SW480 (cell line): ENCODE results near the gene CYP24A1.

Source experiments
- DNase-seq: peaks from one replicate; pipeline ENCODE4 v3.0.0-alpha.2; 2016; ENCODE audit warnings: low spot score

Gene CYP24A1

GRCh38 chr20:54173653-54174456, at the start of gene CYP24A1:
CYP24A1 (minus strand) TSS chr20:54173986; CDS start chr20:54173579, 407 bp downstream.
- peak; percentile 59 for DNase-seq

GRCh38 chr20:54223285-54223684, 49.5 kb upstream of the CYP24A1 start:
- no peak for DNase-seq

- no peak for DNase-seq
These were observed 48.5 kb upstream of the CYP24A1 start for GRCh38 chr20:54221996-54222890.

DNA sequence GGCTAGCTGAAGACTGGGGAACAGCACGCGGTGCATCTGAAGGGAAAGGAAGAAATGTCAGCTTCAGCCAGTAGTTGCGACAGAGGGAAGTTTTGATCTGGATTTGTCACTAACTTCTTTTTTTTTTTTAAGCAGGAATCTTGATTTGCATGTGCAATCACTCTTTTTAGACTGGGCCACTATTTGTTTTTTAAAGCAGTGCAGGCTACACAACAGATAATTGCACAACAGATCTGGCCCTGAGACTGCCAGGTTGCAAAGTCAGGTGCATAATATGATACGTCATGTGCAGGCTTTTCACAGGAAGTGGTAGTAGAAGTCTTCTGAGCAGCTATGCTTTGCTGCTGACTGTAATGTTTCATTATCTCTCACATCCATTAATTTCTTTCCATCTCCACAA, 47.6 kb upstream of the CYP24A1 start:
- DNase-seq, result no peak

DNA sequence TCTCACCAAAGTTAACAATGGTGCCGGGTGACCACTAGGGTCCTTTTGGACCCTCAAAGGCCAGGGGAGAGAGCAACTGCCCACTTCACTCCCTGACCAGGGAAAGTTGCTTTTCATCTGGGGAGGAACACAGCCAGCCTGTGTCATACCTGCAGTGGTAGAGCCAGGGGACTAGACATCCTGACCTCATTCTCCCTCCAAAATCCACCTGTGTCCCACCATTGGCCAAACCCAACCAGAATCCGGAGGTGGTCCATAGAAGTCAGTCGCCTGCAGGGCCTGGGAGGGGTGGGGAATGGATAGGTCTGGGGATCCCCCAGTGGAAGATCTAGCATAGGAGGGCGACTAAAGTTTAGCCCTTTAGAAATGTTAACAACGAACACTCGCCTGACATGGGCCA, 46.9 kb upstream of the CYP24A1 start:
- DNase-seq, result no peak

DNA sequence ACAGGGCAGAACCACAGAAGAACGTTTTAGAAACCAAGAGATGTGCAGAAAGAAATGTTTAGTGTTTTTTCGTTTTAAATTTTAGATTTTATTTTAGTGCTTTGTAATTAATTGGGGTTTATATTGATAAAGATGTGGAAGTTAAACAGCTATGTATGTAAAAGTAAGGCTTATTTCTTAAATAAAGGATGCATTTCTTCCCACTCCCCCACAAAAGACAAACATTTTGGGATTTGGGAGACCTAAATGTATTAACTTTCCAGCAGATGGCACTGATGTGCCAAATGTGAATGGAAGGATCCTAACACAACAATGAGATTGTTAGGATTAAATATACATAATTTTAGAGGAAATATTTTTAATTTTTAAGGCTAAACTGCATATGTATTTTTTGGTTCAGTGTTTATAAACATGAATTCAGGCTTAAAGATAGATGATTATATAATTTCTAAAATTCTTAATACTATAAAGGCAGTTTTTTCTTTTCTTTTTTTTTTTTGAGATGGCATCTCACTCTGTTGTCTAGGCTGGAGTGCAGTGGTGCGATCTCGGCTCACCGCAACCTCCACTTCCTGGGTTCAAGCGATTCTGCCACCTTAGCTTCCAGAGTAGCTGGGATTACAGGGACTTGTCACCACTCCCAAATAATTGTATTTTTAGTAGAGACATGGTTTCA, 46.1 kb upstream of the CYP24A1 start:
- DNase-seq, result peak; percentile 40

- no peak for DNase-seq
These were observed 44.7 kb upstream of the CYP24A1 start for GRCh38 chr20:54218470-54218869.

DNA sequence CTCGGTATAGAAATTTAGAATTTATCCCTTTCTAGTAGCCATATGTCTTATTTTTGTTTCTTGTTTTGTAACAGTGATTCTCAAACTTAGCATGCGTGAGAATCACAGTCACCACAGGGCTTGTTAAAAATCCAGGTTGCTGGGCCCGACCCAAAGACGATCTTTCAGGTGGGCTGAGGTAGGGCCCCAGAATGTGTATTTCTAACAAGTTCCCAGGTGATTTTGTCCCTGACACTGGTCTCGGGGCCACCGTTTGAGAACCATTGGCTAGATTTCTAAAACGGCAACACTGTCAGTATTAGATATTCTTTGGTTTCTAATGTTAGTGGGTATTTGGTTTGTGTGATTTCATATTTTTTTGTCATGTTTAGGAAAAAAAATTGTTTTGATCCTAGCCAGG, 44.0 kb upstream of the CYP24A1 start:
- no peak for DNase-seq

- no peak for DNase-seq
These were observed 41.5 kb upstream of the CYP24A1 start for GRCh38 chr20:54215157-54215789.

GRCh38 chr20:54214566-54214965, 40.8 kb upstream of the CYP24A1 start:
- no peak for DNase-seq

GRCh38 chr20:54212871-54213270, 39.1 kb upstream of the CYP24A1 start:
- DNase-seq, result no peak

DNA sequence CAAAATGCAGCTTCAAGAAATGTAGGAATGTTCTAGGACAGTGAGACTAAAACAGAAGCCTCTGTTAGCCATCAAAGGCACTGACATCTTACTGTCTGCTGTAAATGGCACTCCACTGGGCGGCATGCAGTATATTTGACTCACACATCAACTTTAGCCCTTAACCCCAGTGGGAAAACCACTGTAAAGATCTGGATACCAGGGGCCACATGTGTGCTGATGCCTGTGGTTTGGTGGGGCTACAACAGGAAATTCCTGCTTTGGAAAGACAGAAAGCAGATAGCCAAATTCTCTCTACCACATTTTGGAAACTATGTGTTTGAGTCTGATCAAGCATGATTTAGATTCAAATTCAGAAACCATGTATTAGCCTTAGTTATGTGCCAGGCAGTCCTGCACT, 38.4 kb upstream of the CYP24A1 start:
- DNase-seq, result no peak

DNA sequence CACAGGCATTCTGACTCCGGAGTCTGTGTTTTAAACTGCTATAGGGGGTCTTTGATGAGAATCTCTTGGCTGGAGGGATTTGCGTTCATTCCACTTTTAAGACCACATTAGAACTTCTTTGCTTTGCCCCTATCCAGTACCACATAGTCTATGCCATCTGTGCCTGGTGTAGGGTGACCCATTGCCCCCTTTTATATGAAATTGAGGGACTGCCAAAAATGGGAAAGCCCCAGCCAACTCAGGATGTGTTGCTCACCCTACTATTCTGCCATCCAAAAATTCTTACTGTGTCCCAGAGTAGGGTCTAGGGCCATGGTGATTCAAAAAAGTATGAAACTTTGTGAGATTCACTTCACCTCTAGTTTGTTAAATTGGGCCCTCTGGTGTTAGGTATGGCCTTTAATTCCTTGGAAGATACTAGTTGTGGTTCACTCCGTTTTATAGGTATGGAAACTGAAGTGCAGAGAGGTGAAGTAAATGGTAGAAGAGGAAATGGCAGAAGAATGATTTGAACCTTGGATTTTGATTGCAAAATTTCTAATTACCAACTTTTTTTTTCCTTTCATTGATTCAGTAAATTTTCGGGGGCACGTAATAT, 35.5 kb upstream of the CYP24A1 start:
- no peak for DNase-seq

- peak; percentile 62 for DNase-seq
These were observed 34.9 kb upstream of the CYP24A1 start for GRCh38 chr20:54208548-54209176.

GRCh38 chr20:54207743-54208547, 34.2 kb upstream of the CYP24A1 start, which contains the start of gene PFDN4:
PFDN4 (plus strand) TSS chr20:54208087; CDS start chr20:54208101, 14 bp downstream.
- peak; percentile 95 for DNase-seq

DNA sequence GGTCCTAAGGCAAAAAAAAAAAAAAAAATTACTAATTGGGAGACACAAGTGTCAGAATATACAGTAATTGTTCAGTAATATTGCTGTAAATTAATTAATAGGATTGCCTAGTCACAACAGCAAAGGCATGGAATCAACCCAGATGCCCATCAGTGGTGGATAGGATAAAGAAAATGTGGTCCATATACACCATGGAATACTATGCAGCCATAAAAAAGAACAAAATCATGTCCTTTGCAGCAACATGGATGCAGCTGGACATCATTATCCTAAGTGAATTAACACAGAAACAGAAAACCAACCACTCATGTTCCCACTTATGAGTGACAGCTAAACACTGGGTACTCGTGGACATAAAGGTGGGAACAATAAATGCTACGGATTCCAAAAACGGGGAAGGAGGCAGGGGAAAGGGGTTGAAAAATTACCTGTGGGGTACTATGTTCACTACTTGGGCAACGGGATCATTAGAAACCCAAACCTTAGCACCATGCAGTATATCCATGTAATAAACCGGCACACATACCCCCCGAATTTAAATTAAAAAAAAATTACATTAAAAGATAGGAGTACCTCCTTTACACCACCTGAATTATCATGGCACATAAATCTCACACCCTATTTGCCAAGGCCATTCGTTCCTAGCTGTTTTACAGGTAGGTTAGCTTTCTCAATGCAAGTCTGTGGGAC, 33.4 kb upstream of the CYP24A1 start:
- DNase-seq, result no peak

GRCh38 chr20:54205450-54205849, 31.7 kb upstream of the CYP24A1 start:
- no peak for DNase-seq

DNA sequence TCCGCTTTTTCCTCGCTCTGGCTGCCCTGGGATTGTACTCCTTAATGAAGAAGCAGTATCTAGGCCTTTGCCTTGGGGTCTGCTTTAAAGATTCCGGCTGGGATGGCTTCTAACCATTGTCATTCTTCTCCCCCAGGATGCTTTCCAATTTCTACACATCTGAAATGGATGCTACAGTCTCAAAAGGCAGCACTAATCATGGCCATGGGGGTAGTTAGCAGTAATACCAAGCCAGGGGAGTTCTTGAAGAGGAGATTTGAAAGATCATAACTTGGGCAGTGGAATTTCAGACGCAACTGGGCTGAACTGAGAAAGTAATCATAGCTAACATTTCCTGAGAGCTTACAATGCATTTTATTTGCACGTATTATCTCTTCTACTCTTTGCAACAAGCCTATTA, 30.7 kb upstream of the CYP24A1 start:
- no peak for DNase-seq

DNA sequence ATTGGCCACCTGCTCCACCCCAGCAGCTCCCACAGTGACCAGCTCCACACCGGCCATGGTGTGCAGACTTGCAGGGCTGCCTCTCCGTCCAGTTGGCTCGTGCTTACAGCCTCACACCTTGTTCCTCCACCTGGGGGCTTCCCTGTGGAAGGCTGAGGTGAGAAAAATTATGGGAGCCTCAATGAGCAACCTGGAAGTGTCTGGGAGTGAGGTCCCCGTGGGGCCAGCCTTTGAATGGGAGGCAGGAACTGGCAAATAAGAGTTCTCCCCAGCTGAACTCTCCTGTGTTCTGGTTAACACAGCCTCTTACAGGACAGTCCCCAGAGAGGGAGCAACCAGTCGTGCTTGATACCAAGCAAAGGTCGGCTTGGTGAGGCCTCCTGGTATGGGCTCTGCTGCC, 30.3 kb upstream of the CYP24A1 start:
- DNase-seq, result no peak

- DNase-seq, result no peak
These were observed 29.5 kb upstream of the CYP24A1 start for GRCh38 chr20:54203281-54203680.
